ENCODE results near the gene TFIP11.

TFIP11 gene

GRCh38 chr22:26501996-26502395, 10.3 kb downstream of the TFIP11 start:
- DNase-seq (ENCODE audit: low read depth): no peak
- no peak for TF ChIP-seq CTCF (IDR thresholded peaks at IDR 0.05; ENCODE audit: low read depth, low read length)
- no peak for TF ChIP-seq MYC (IDR thresholded peaks at IDR 0.05; ENCODE audit: low read depth, low read length)
- TF ChIP-seq MAX (IDR thresholded peaks at IDR 0.05; ENCODE audit: low read depth, low read length): no peak
- no peak for TF ChIP-seq POLR2A (IDR thresholded peaks at IDR 0.05; ENCODE audit: extremely low read depth, insufficient read length)
- H3K4me3 ChIP-seq (ENCODE audit: low read depth, low read length): no peak overlapping the region

- no peak overlapping the region for H3K4me3 ChIP-seq (ENCODE audit: low read depth, low read length)
- no peak for DNase-seq (ENCODE audit: low read depth)
- TF ChIP-seq MAX (IDR thresholded peaks at IDR 0.05; ENCODE audit: low read depth, low read length) (no peak), MYC (IDR thresholded peaks at IDR 0.05; ENCODE audit: low read depth, low read length) (no peak), POLR2A (IDR thresholded peaks at IDR 0.05; ENCODE audit: extremely low read depth, insufficient read length) (no peak)
These were observed 13.0 kb downstream of the TFIP11 start for GRCh38 chr22:26499188-26499703.

- TF ChIP-seq POLR2A (IDR thresholded peaks at IDR 0.05; ENCODE audit: extremely low read depth, insufficient read length) (no peak), MAX (IDR thresholded peaks at IDR 0.05; ENCODE audit: low read depth, low read length) (no peak), MYC (IDR thresholded peaks at IDR 0.05; ENCODE audit: low read depth, low read length) (no peak), CTCF (IDR thresholded peaks at IDR 0.05; ENCODE audit: low read depth, low read length) (no peak)
- DNase-seq (ENCODE audit: low read depth): no peak
- no peak overlapping the region for H3K4me3 ChIP-seq (ENCODE audit: low read depth, low read length)
These were observed 15.8 kb downstream of the TFIP11 start for GRCh38 chr22:26496456-26496855.

GRCh38 chr22:26494506-26494905, 17.8 kb downstream of the TFIP11 start:
- TF ChIP-seq POLR2A (IDR thresholded peaks at IDR 0.05; ENCODE audit: extremely low read depth, insufficient read length) (no peak), MAX (IDR thresholded peaks at IDR 0.05; ENCODE audit: low read depth, low read length) (no peak), CTCF (IDR thresholded peaks at IDR 0.05; ENCODE audit: low read depth, low read length) (no peak), MYC (IDR thresholded peaks at IDR 0.05; ENCODE audit: low read depth, low read length) (no peak)
- H3K4me3 ChIP-seq (ENCODE audit: low read depth, low read length): no peak overlapping the region
- no peak for DNase-seq (ENCODE audit: low read depth)

- no peak for DNase-seq (ENCODE audit: low read depth)
- no peak for TF ChIP-seq MAX (IDR thresholded peaks at IDR 0.05; ENCODE audit: low read depth, low read length)
- no peak overlapping the region for H3K4me3 ChIP-seq (ENCODE audit: low read depth, low read length)
These were observed 20.1 kb downstream of the TFIP11 start for GRCh38 chr22:26492220-26492619.

- no peak for DNase-seq (ENCODE audit: low read depth)
- H3K4me3 ChIP-seq (ENCODE audit: low read depth, low read length): no peak overlapping the region
- TF ChIP-seq MAX (IDR thresholded peaks at IDR 0.05; ENCODE audit: low read depth, low read length): no peak
- no peak for TF ChIP-seq MYC (IDR thresholded peaks at IDR 0.05; ENCODE audit: low read depth, low read length)
- TF ChIP-seq CTCF (IDR thresholded peaks at IDR 0.05; ENCODE audit: low read depth, low read length): no peak
These were observed 22.7 kb downstream of the TFIP11 start for GRCh38 chr22:26489447-26490036.

Data from NB4 (cell line).